ENCODE measurements around the gene CPB1.

The CPB1 gene

GRCh38 chr3:148816427-148816826 is 11.2 kb upstream of the CPB1 start:
- H3K27ac Mint-ChIP-seq = no peak overlapping the region
- H3K27me3 Mint-ChIP-seq = peaks cover 10% of the 10 kb centered on the region
- no peaks in the 10 kb centered on the region for H3K4me1 Mint-ChIP-seq (ENCODE audit: low read depth)
- H3K4me3 Mint-ChIP-seq = no peak overlapping the region
- no peak for DNase-seq
- H3K9me3 Mint-ChIP-seq = no peaks in the 10 kb centered on the region
- H3K36me3 Mint-ChIP-seq (ENCODE audit: low read depth) = no peaks in the 10 kb centered on the region

GRCh38 chr3:148816981-148817525 is 10.6 kb upstream of the CPB1 start:
- H3K4me1 Mint-ChIP-seq (ENCODE audit: low read depth) = no peaks in the 10 kb centered on the region
- no peak overlapping the region for H3K27ac Mint-ChIP-seq
- H3K4me3 Mint-ChIP-seq = no peak overlapping the region
- no peaks in the 10 kb centered on the region for H3K9me3 Mint-ChIP-seq
- no peak for DNase-seq
- peaks cover 10% of the 10 kb centered on the region for H3K27me3 Mint-ChIP-seq
- no peaks in the 10 kb centered on the region for H3K36me3 Mint-ChIP-seq (ENCODE audit: low read depth)

- DNase-seq = no peak
- Mint-ChIP-seq H3K27ac (no peak overlapping the region), H3K9me3 (no peaks in the 10 kb centered on the region), H3K27me3 (peaks cover 3% of the 10 kb centered on the region), H3K4me1 (ENCODE audit: low read depth) (no peaks in the 10 kb centered on the region), H3K36me3 (ENCODE audit: low read depth) (no peaks in the 10 kb centered on the region), H3K4me3 (no peak overlapping the region)
Observed at GRCh38 chr3:148820361-148821245, 7.0 kb upstream of the CPB1 start.

GRCh38 chr3:148823026-148823425 is 4.6 kb upstream of the CPB1 start:
- Mint-ChIP-seq H3K27ac (no peak overlapping the region), H3K4me1 (ENCODE audit: low read depth) (no peaks in the 10 kb centered on the region), H3K4me3 (no peak overlapping the region), H3K27me3 (no peaks in the 10 kb centered on the region), H3K36me3 (ENCODE audit: low read depth) (no peaks in the 10 kb centered on the region), H3K9me3 (no peaks in the 10 kb centered on the region)
- no peak for DNase-seq

GRCh38 chr3:148825476-148825875 is 2.1 kb upstream of the CPB1 start:
- no peak overlapping the region for H3K27ac Mint-ChIP-seq

GRCh38 chr3:148828136-148828690 is 602 bp downstream of the CPB1 start:
- Mint-ChIP-seq H3K27ac (no peak overlapping the region), H3K36me3 (ENCODE audit: low read depth) (no peaks in the 10 kb centered on the region), H3K4me3 (no peak overlapping the region), H3K4me1 (ENCODE audit: low read depth) (no peaks in the 10 kb centered on the region), H3K9me3 (no peaks in the 10 kb centered on the region), H3K27me3 (peaks cover 3% of the 10 kb centered on the region)
- DNase-seq = no peak

More at GRCh38 chr3:148825476-148825875, 2.1 kb upstream of the CPB1 start:
- Mint-ChIP-seq H3K36me3 (ENCODE audit: low read depth) (no peaks in the 10 kb centered on the region), H3K9me3 (no peaks in the 10 kb centered on the region), H3K4me3 (no peak overlapping the region), H3K4me1 (ENCODE audit: low read depth) (no peaks in the 10 kb centered on the region), H3K27me3 (no peaks in the 10 kb centered on the region)
- DNase-seq = no peak

- Mint-ChIP-seq H3K4me1 (ENCODE audit: low read depth) (no peaks in the 10 kb centered on the region), H3K9me3 (no peaks in the 10 kb centered on the region)
Observed at GRCh38 chr3:148829926-148830325, 2.3 kb downstream of the CPB1 start.

GRCh38 chr3:148833223-148833622 is 5.6 kb downstream of the CPB1 start:
- Mint-ChIP-seq H3K27ac (no peak overlapping the region), H3K27me3 (peaks cover 3% of the 10 kb centered on the region), H3K9me3 (no peaks in the 10 kb centered on the region)

More at GRCh38 chr3:148829926-148830325, 2.3 kb downstream of the CPB1 start:
- DNase-seq = no peak
- H3K27ac Mint-ChIP-seq = no peak overlapping the region
- H3K4me3 Mint-ChIP-seq = no peak overlapping the region
- H3K27me3 Mint-ChIP-seq = peaks cover 3% of the 10 kb centered on the region
- H3K36me3 Mint-ChIP-seq (ENCODE audit: low read depth) = no peaks in the 10 kb centered on the region

GRCh38 chr3:148839805-148840204 is 12.2 kb downstream of the CPB1 start:
- Mint-ChIP-seq H3K4me1 (ENCODE audit: low read depth) (no peaks in the 10 kb centered on the region), H3K27ac (no peak overlapping the region), H3K4me3 (no peak overlapping the region), H3K36me3 (ENCODE audit: low read depth) (no peaks in the 10 kb centered on the region), H3K27me3 (no peaks in the 10 kb centered on the region), H3K9me3 (no peaks in the 10 kb centered on the region)
- DNase-seq = no peak

More at GRCh38 chr3:148833223-148833622, 5.6 kb downstream of the CPB1 start:
- H3K4me3 Mint-ChIP-seq = no peak overlapping the region
- DNase-seq = no peak
- no peaks in the 10 kb centered on the region for H3K4me1 Mint-ChIP-seq (ENCODE audit: low read depth)
- no peaks in the 10 kb centered on the region for H3K36me3 Mint-ChIP-seq (ENCODE audit: low read depth)

- no peak overlapping the region for H3K27ac Mint-ChIP-seq
- H3K4me1 Mint-ChIP-seq (ENCODE audit: low read depth) = no peaks in the 10 kb centered on the region
- no peak overlapping the region for H3K4me3 Mint-ChIP-seq
- H3K36me3 Mint-ChIP-seq (ENCODE audit: low read depth) = no peaks in the 10 kb centered on the region
- no peaks in the 10 kb centered on the region for H3K27me3 Mint-ChIP-seq
- H3K9me3 Mint-ChIP-seq = no peaks in the 10 kb centered on the region
- no peak for DNase-seq
Observed at GRCh38 chr3:148840451-148840850, 12.8 kb downstream of the CPB1 start.

GRCh38 chr3:148845756-148846395 is 18.3 kb downstream of the CPB1 start:
- Mint-ChIP-seq H3K9me3 (no peaks in the 10 kb centered on the region), H3K36me3 (ENCODE audit: low read depth) (no peaks in the 10 kb centered on the region), H3K4me1 (ENCODE audit: low read depth) (no peaks in the 10 kb centered on the region), H3K27me3 (no peaks in the 10 kb centered on the region), H3K4me3 (no peak overlapping the region), H3K27ac (no peak overlapping the region)
- no peak for DNase-seq

GRCh38 chr3:148847351-148847750 is 19.7 kb downstream of the CPB1 start:
- no peaks in the 10 kb centered on the region for H3K27me3 Mint-ChIP-seq
- H3K4me3 Mint-ChIP-seq = no peak overlapping the region
- no peaks in the 10 kb centered on the region for H3K9me3 Mint-ChIP-seq
- H3K4me1 Mint-ChIP-seq (ENCODE audit: low read depth) = no peaks in the 10 kb centered on the region
- no peaks in the 10 kb centered on the region for H3K36me3 Mint-ChIP-seq (ENCODE audit: low read depth)
- no peak overlapping the region for H3K27ac Mint-ChIP-seq
- DNase-seq = no peak

- no peak overlapping the region for H3K4me3 Mint-ChIP-seq
- no peaks in the 10 kb centered on the region for H3K36me3 Mint-ChIP-seq (ENCODE audit: low read depth)
- H3K9me3 Mint-ChIP-seq = no peaks in the 10 kb centered on the region
- no peak overlapping the region for H3K27ac Mint-ChIP-seq
- DNase-seq = no peak
- no peaks in the 10 kb centered on the region for H3K27me3 Mint-ChIP-seq
- no peaks in the 10 kb centered on the region for H3K4me1 Mint-ChIP-seq (ENCODE audit: low read depth)
Observed at GRCh38 chr3:148848410-148848809, 20.8 kb downstream of the CPB1 start.

- Mint-ChIP-seq H3K27ac (no peak overlapping the region), H3K4me3 (no peak overlapping the region), H3K9me3 (no peaks in the 10 kb centered on the region), H3K27me3 (no peaks in the 10 kb centered on the region), H3K36me3 (ENCODE audit: low read depth) (no peaks in the 10 kb centered on the region), H3K4me1 (ENCODE audit: low read depth) (no peaks in the 10 kb centered on the region)
- no peak for DNase-seq
Observed at GRCh38 chr3:148852271-148852992, 24.8 kb downstream of the CPB1 start.
